Testis (tissue), 3 donors: ENCODE results near the gene HOXD11. TPM values are rescaled to one million over a fixed set of nuclear protein-coding genes. Genes with fewer than 3 reads are reported as not detected.

Experiments used
- DNase-seq: peaks from one replicate; pipeline ENCODE4 v3.0.0-alpha.2; 2019
- H3K27ac ChIP-seq, 2 donors: fragments of 200-600 bp; sonication (generic); one replicate each; pipeline ENCODE4 v1.5.1; 2019
- H3K27me3 ChIP-seq: fragments of 200-600 bp; sonication (generic); one replicate; pipeline ENCODE4 v1.5.1; 2019
- H3K36me3 ChIP-seq: fragments of 200-600 bp; sonication (generic); one replicate; pipeline ENCODE4 v1.5.1; 2017; ENCODE audit warnings: low read depth; ENCODE audit errors: missing control alignments
- H3K4me1 ChIP-seq: fragments of 200-600 bp; sonication (generic); one replicate; pipeline ENCODE4 v1.5.1; 2019
- H3K4me3 ChIP-seq, 2 donors: fragments of 200-600 bp; sonication (generic); one replicate each; pipeline ENCODE4 v1.5.1; 2017 to 2019
- H3K9me3 ChIP-seq: fragments of 200-600 bp; sonication (generic); one replicate; pipeline ENCODE4 v1.5.1; 2017
- POLR2A ChIP-seq: fragments of 450-650 bp; IDR thresholded peaks from one replicate; pipeline ENCODE4 v1.6.1; 2017; ENCODE audit warnings: antibody characterized with exemption, mild to moderate bottlenecking, moderate library complexity
- WGBS, 2 donors: methylation state at CpG; one replicate each; pipeline ENCODE4 v1.1.5; 2018; 5-methylcytosine and 5-hydroxymethylcytosine counted together
- intact Hi-C: fragments of 100-400 bp; cut with DNase I; formaldehyde crosslinking; loops from one replicate; pipeline ENCODE4 v1.15.1; 2023; ENCODE audit warnings: low total_unique reads
- polyA plus RNA-seq: library from polyadenylated mRNA; stranded (reverse); fragments of 350-450 nt; fragmentation: Illumina TruSeq; extraction: RNeasy Lipid Tissue Mini Kit (QIAGEN cat#74804); gene quantifications from one replicate; pipeline ENCODE4 v1.2.3, GENCODE V29; 2014; ENCODE audit warnings: low read depth, low replicate concordance; ENCODE audit not compliant: insufficient read depth
- total RNA-seq, 2 donors: library from RNA; depleted of rRNA; stranded (reverse); fragments of >200 nt; gene quantifications; one replicate each; pipeline ENCODE4 v1.2.3, GENCODE V29; 2016
- TF ChIP-seq, protein P1 (sequence below), 3 experiments: fragments of 450-650 bp in 2 of 3; fragments of 200-600 bp in 1 of 3; sonication (generic) in 1 of 3; IDR thresholded peaks; one replicate each; pipeline ENCODE4 v1.5.1; 2016 to 2019; ENCODE audit warnings: antibody characterized with exemption in 3 of 3, mild to moderate bottlenecking in 2 of 3, moderate library complexity in 1 of 3

Gene HOXD11
- total and polyA plus RNA-seq, 3 donors from 2014 or later, result 0.29 to 1.7 (median 0.62) TPM

DNA sequence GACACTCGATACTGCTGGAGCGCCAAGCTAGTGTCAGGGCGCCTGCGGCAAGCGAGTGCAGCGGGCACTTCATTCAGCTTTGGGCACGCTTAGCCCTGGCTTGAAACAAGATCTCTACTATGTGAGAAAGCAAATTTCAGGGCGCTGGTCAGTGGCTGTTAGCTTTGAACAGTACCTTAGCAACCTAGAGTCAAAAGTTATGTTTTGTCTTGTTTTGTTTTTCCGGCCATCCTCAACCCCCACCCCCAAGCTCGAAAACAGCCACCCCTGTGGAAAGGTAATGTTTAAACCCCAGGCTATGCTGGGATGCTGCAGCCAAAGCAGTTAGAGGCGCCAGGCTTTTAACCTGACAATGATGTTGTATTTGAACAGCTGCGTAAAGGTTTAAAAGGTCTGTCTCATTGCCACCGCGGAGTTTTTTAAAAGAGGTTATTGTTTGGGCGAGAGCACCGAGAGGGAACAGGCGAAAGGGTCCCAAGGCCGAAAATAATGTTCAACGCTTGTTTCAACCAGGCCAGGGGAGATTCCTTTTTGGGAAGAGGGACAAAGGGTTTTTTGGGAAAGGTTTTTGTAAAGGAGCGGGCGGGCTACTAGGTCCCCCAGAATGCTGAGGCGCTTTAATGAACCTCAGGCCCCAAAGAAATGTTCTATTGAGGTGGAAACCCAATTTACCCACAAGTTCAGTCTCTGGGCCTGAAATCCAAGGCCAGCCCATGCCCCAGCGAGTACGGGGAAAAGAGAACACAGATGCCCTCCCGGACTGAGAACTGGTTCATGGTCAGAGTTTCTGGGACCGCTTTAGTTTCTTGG is 7.2 kb downstream of the HOXD11 start:
- intact Hi-C loops, result no loop called here
- no peak overlapping the region for H3K27ac ChIP-seq
- DNase-seq, result no peak
- TF ChIP-seq, protein P1, sequence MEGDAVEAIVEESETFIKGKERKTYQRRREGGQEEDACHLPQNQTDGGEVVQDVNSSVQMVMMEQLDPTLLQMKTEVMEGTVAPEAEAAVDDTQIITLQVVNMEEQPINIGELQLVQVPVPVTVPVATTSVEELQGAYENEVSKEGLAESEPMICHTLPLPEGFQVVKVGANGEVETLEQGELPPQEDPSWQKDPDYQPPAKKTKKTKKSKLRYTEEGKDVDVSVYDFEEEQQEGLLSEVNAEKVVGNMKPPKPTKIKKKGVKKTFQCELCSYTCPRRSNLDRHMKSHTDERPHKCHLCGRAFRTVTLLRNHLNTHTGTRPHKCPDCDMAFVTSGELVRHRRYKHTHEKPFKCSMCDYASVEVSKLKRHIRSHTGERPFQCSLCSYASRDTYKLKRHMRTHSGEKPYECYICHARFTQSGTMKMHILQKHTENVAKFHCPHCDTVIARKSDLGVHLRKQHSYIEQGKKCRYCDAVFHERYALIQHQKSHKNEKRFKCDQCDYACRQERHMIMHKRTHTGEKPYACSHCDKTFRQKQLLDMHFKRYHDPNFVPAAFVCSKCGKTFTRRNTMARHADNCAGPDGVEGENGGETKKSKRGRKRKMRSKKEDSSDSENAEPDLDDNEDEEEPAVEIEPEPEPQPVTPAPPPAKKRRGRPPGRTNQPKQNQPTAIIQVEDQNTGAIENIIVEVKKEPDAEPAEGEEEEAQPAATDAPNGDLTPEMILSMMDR (IDR thresholded peaks at IDR 0.05), result no peak
- no peak for TF ChIP-seq POLR2A
- no peaks in the 10 kb centered on the region for H3K36me3 ChIP-seq
- H3K9me3 ChIP-seq, result no peaks in the 10 kb centered on the region
- 45 to 55% methylated on average over 26 of the region's 26 CpGs for WGBS, 2 donors
- H3K4me1 ChIP-seq, result no peaks in the 10 kb centered on the region
- no peak overlapping the region for H3K4me3 ChIP-seq
- no peaks in the 10 kb centered on the region for H3K27me3 ChIP-seq

DNA sequence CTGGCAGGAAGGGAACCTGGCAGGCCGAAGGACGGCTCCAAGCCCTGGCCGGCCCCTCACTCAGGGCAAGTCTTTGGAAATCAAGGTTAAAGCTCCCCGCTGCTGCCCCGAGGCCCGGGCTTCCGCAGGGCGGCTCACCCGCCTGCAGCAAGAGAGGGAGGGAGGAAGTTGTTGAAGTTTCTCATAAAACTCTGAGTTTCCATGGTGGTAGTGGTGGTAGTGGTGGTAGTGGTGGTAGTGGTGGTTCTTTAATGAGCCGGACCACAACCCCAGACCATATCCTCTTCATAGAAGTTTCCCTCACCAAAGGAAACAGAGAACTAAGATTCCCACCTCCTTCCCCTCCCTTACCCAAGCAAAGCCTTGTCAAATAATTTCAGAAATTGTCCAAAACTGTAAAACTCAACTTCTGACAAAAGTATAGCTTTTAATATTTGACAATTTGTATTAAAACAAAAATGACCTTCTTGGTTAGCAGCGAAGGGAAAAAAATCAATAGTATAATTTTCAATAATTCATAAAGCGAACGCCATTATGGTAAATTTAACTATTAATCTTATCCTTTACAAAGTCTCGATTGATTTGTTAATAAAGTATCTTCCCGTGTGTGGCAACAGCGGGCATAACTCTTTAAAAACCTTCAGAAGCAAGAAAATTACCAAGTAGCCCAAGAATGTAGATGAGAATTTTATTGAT is 8.0 kb downstream of the HOXD11 start:
- no peak overlapping the region for H3K4me3 ChIP-seq
- WGBS, 2 donors, result 54 to 63% methylated on average over 16 of the region's 16 CpGs
- H3K36me3 ChIP-seq, result no peaks in the 10 kb centered on the region
- no peak for TF ChIP-seq POLR2A
- TF ChIP-seq, protein P1 (IDR thresholded peaks at IDR 0.05), result no peak
- no peak for DNase-seq
- intact Hi-C loops, result no loop called here
- H3K27ac ChIP-seq, result peak overlapping the region in 1 of 2 donors; percentile 87
- H3K4me1 ChIP-seq, result no peaks in the 10 kb centered on the region
- H3K9me3 ChIP-seq, result no peaks in the 10 kb centered on the region
- H3K27me3 ChIP-seq, result no peaks in the 10 kb centered on the region

DNA sequence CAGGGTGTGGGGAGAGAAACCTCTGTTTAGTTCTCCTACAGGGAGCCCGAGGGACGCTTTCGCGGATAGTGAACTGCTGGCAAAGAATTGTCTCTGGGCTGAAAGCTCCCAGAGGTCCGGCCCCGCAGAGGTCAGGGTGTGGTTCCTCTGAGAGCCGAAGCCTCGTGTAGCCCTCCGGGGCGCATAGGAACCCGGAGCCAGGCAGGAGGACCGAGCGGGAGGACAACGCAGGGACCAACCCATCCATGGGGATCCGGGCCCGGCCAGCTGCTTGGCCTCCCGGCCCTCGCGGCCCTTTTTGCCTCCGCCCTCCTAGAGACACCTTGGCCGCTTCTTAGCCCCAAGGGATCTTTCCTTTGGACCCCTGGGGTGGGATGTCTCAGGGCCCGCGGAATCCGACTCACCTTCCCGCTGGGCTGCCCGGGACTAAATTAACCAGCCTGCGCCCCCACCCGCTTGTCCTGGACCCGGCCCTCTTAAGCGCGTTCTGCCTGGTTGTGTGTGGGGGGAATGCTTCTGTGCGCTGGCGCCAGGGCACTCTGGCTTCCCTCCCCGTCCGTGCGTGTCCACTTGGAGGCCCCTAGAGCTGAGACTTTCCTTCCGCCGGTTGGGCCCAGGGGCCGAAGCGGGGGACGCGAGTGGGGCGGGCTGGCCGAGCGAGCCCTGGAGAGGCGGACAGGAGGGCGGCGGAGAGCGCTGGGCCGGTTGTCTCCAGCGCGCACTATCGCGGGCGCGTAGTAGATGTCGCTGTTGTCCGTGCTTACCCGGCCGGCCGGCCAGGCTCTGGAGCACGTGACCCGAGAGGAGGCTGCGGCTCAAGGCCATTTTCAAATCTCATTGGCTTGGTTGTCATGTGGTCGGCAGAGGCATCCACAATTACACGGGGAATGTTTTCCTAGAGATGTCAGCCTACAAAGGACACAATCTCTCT is 9.1 kb downstream of the HOXD11 start, which contains the start of gene HOXD10:
HOXD10 (plus strand) TSS at position 896 of the 931 bp plus-strand sequence. CDS start 56 bp downstream, outside the sequence.
- H3K27ac ChIP-seq, result peak within 1 kb of the TSS; percentile 95 to 98
- DNase-seq, result peak; percentile 90
- 1 to 3% methylated on average over 23 to 51 of the region's 66 CpGs for WGBS, 2 donors

DNA sequence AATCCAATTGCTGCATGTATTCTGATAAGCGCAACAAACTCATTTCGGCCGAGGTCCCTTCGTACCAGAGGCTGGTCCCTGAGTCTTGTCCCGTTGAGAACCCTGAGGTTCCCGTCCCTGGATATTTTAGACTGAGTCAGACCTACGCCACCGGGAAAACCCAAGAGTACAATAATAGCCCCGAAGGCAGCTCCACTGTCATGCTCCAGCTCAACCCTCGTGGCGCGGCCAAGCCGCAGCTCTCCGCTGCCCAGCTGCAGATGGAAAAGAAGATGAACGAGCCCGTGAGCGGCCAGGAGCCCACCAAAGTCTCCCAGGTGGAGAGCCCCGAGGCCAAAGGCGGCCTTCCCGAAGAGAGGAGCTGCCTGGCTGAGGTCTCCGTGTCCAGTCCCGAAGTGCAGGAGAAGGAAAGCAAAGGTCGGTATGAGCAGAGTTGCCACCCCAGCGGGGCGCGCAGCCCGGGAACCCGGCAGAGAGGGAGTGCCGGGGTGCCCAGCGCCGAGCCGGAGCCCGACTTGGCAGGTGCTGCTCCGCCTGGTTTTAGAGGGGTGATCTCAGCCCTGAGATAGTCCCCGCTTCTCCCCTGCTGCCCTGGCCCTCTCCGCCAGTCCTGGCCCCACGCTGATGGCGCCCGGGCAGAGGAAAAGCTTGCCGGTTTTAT is 10.2 kb downstream of the HOXD11 start:
- no peak for DNase-seq

More for the DNA sequence above, 9.1 kb downstream of the HOXD11 start, which contains the start of gene HOXD10:
- Histone ChIP-seq H3K4me3 (peak within 1 kb of the TSS; percentile 46 to 51), H3K9me3 (no peaks in the 10 kb centered on the region), H3K4me1 (no peaks in the 10 kb centered on the region), H3K27me3 (no peaks in the 10 kb centered on the region), H3K36me3 (no peaks in the 10 kb centered on the region)
- intact Hi-C loops, result no loop called here
- TF ChIP-seq, protein P1 (IDR thresholded peaks at IDR 0.05), result peak; percentile 33 to 50 (median 41)
- peak; percentile 28 for TF ChIP-seq POLR2A

More for the DNA sequence above, 10.2 kb downstream of the HOXD11 start:
- no peaks in the 10 kb centered on the region for H3K9me3 ChIP-seq
- peak overlapping the region; percentile 95 to 98 for H3K27ac ChIP-seq
- TF ChIP-seq POLR2A, result no peak
- TF ChIP-seq, protein P1 (IDR thresholded peaks at IDR 0.05), result no peak
- WGBS, 2 donors, result 0 to 4% methylated on average over 2 to 40 of the region's 40 CpGs
- H3K4me3 ChIP-seq, result peak overlapping the region; percentile 46 to 51
- no peaks in the 10 kb centered on the region for H3K4me1 ChIP-seq
- H3K27me3 ChIP-seq, result no peaks in the 10 kb centered on the region
- intact Hi-C loops, result no loop called here
- no peaks in the 10 kb centered on the region for H3K36me3 ChIP-seq
